ENCODE results near the gene KRT74. TPM values are rescaled to one million over a fixed set of nuclear protein-coding genes. Genes with fewer than 3 reads are reported as not detected.

KRT74 gene
- total and polyA plus RNA-seq, 4 donors, result not detected

- H3K9me3 ChIP-seq (ENCODE audit: control insufficient read depth in 4 of 4, low read length in 3 of 4), result no peaks in the 10 kb centered on the region
- no peak overlapping the region for H3K4me3 ChIP-seq (ENCODE audit: low read depth in 1 of 3, low read length in 3 of 3)
- no peak overlapping the region for H3K9ac ChIP-seq (ENCODE audit: low read depth in 1 of 2, low read length in 2 of 2)
- no peak for DNase-seq (ENCODE audit: low spot score)
- H3K4me1 ChIP-seq (ENCODE audit: control insufficient read depth in 4 of 4, insufficient read depth in 4 of 4, low read length in 3 of 4), result peaks cover 0 to 11% (median 4%) of the 10 kb centered on the region in 4 donors
- H3K27ac ChIP-seq (ENCODE audit: low read depth in 1 of 2, low read length in 2 of 2), result no peak overlapping the region
- WGBS, result 81% methylated on average over 10 of the region's 10 CpGs
- no peak for TF ChIP-seq JUND (IDR thresholded peaks at IDR 0.05)
- no peak for TF ChIP-seq NR2F2 (IDR thresholded peaks at IDR 0.05)
- TF ChIP-seq ATF3 (IDR thresholded peaks at IDR 0.05), result no peak
- TF ChIP-seq HNF4G (IDR thresholded peaks at IDR 0.05), result no peak
- TF ChIP-seq, protein P1, sequence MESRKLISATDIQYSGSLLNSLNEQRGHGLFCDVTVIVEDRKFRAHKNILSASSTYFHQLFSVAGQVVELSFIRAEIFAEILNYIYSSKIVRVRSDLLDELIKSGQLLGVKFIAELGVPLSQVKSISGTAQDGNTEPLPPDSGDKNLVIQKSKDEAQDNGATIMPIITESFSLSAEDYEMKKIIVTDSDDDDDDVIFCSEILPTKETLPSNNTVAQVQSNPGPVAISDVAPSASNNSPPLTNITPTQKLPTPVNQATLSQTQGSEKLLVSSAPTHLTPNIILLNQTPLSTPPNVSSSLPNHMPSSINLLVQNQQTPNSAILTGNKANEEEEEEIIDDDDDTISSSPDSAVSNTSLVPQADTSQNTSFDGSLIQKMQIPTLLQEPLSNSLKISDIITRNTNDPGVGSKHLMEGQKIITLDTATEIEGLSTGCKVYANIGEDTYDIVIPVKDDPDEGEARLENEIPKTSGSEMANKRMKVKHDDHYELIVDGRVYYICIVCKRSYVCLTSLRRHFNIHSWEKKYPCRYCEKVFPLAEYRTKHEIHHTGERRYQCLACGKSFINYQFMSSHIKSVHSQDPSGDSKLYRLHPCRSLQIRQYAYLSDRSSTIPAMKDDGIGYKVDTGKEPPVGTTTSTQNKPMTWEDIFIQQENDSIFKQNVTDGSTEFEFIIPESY (IDR thresholded peaks at IDR 0.05), result no peak
- TF ChIP-seq TAF1 (conservative IDR thresholded peaks at IDR 0.05), result no peak
- TF ChIP-seq RXRA (IDR thresholded peaks at IDR 0.05), result no peak
- no peak for TF ChIP-seq RAD21 (IDR thresholded peaks at IDR 0.05)
- no peak for TF ChIP-seq SP1 (IDR thresholded peaks at IDR 0.05)
- no peak for TF ChIP-seq GABPA (IDR thresholded peaks at IDR 0.05 in 1 of 2, conservative IDR thresholded peaks at IDR 0.05 in 1 of 2)
- no peak for TF ChIP-seq CTCF (IDR thresholded peaks at IDR 0.05; ENCODE audit: low read depth, low read length, missing input control)
- no peak for TF ChIP-seq EGR1 (IDR thresholded peaks at IDR 0.05; ENCODE audit: low read depth in 2 of 2)
- TF ChIP-seq HNF4A (conservative IDR thresholded peaks at IDR 0.05), result no peak
- TF ChIP-seq YY1 (IDR thresholded peaks at IDR 0.05), result no peak
- TF ChIP-seq FOXA2 (IDR thresholded peaks at IDR 0.05), result no peak
- no peak for TF ChIP-seq FOXA1 (IDR thresholded peaks at IDR 0.05)
- TF ChIP-seq, protein P2, sequence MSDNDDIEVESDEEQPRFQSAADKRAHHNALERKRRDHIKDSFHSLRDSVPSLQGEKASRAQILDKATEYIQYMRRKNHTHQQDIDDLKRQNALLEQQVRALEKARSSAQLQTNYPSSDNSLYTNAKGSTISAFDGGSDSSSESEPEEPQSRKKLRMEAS (IDR thresholded peaks at IDR 0.05), result no peak
- no peak for TF ChIP-seq REST (IDR thresholded peaks at IDR 0.05)
- no peaks in the 10 kb centered on the region for H3K36me3 ChIP-seq (ENCODE audit: control insufficient read depth in 4 of 4, insufficient read depth in 3 of 4, low read depth in 1 of 4, low read length in 3 of 4)
- no peaks in the 10 kb centered on the region for H3K27me3 ChIP-seq (ENCODE audit: control insufficient read depth in 4 of 4, insufficient read depth in 4 of 4, low read length in 3 of 4)
These were observed 6.1 kb upstream of the KRT74 start for GRCh38 chr12:52579468-52580465.

All from liver (tissue), 9 donors.